HepG2 (cell line): ENCODE measurements around the gene SAE1. TPM values are rescaled to one million over a fixed set of nuclear protein-coding genes. Genes with fewer than 3 reads are reported as not detected.

ENCODE experiments used
- ARID4A ChIP-seq: sonication (generic); formaldehyde crosslinking; IDR thresholded peaks from 2 replicates; pipeline ENCODE4 v1.5.0; 2020; ENCODE audit warnings: mild to moderate bottlenecking, missing genetic modification reagents, borderline replicate concordance
- ASH2L ChIP-seq: fragments of 300-600, 200-600 bp; sonication (generic); IDR thresholded peaks from 2 replicates; pipeline ENCODE4 v1.7.0; 2017; ENCODE audit warnings: low read depth, mild to moderate bottlenecking, moderate library complexity, mixed read lengths, low read length; ENCODE audit not compliant: insufficient read length
- CENPT ChIP-seq: sonication (generic); formaldehyde crosslinking; IDR thresholded peaks from 2 replicates; pipeline ENCODE4 v1.8.0; 2022; ENCODE audit warnings: low read depth, mild to moderate bottlenecking, moderate library complexity, missing genetic modification reagents
- E2F1 ChIP-seq: sonication (generic); formaldehyde crosslinking; IDR thresholded peaks from 2 replicates; pipeline ENCODE4 v1.5.0; 2020; ENCODE audit warnings: missing genetic modification reagents
- ERF ChIP-seq: IDR thresholded peaks from 2 replicates; pipeline ENCODE4 v1.6.1; 2018; ENCODE audit warnings: missing biosample characterization, missing genetic modification reagents
- FOXA1 ChIP-seq, 2 experiments: fragments of 450-650 bp in 1 of 2; sonication (generic) in 1 of 2; formaldehyde crosslinking in 1 of 2; IDR thresholded peaks; 2 replicates each; pipeline versions ENCODE4 v1.4.0 to v1.6.1; 2016 to 2020; ENCODE audit warnings: missing genetic modification reagents in 1 of 2
- KAT2B ChIP-seq: fragments of 150-350 bp; IDR thresholded peaks from 2 replicates; pipeline ENCODE4 v1.6.1; 2014; ENCODE audit warnings: low read depth, low read length, borderline replicate concordance
- KDM3A ChIP-seq: IDR thresholded peaks from 2 replicates; pipeline ENCODE4 v1.6.1; 2018; ENCODE audit warnings: low read depth, missing compliant biosample characterization
- MED1 ChIP-seq: sonication (generic); formaldehyde crosslinking; IDR thresholded peaks from 2 replicates; pipeline ENCODE4 v1.4.0; 2020; ENCODE audit warnings: missing genetic modification reagents
- RAD21 ChIP-seq: fragments of 450-650 bp; formaldehyde crosslinking; IDR thresholded peaks from 2 replicates; pipeline ENCODE4 v1.5.0; 2020; ENCODE audit warnings: mild to moderate bottlenecking
- RFX5 ChIP-seq: IDR thresholded peaks from 2 replicates; pipeline ENCODE4 v1.6.1; 2011; ENCODE audit warnings: low read depth, low read length, improper control_type of control experiment
- SAP130 ChIP-seq: IDR thresholded peaks from 2 replicates; pipeline ENCODE4 v1.6.1; 2016; ENCODE audit warnings: low read depth
- SMAD9 ChIP-seq: sonication (generic); formaldehyde crosslinking; IDR thresholded peaks from 2 replicates; pipeline ENCODE4 v1.5.1; 2020; ENCODE audit warnings: mild to moderate bottlenecking, missing genetic modification reagents
- TEAD2 ChIP-seq: sonication (generic); formaldehyde crosslinking; IDR thresholded peaks from 2 replicates; pipeline ENCODE4 v1.9.0; 2021; ENCODE audit warnings: missing genetic modification reagents
- ZBTB7A ChIP-seq: sonication (generic); formaldehyde crosslinking; IDR thresholded peaks from 2 replicates; pipeline ENCODE4 v1.8.0; 2022; ENCODE audit warnings: mild to moderate bottlenecking, missing genetic modification reagents
- ZFX ChIP-seq: sonication (generic); formaldehyde crosslinking; IDR thresholded peaks from 2 replicates; pipeline ENCODE4 v1.4.0; 2020; ENCODE audit warnings: mild to moderate bottlenecking, low read depth, missing genetic modification reagents, moderate library complexity
- ZKSCAN5 ChIP-seq: sonication (generic); formaldehyde crosslinking; IDR thresholded peaks from 2 replicates; pipeline ENCODE4 v1.5.1; 2020; ENCODE audit warnings: mild to moderate bottlenecking, missing genetic modification reagents
- ZNF510 ChIP-seq: sonication (generic); formaldehyde crosslinking; IDR thresholded peaks from 2 replicates; pipeline ENCODE4 v1.4.0; 2020; ENCODE audit warnings: low read depth, mild to moderate bottlenecking, missing genetic modification reagents
- ZNF772 ChIP-seq: sonication (generic); formaldehyde crosslinking; IDR thresholded peaks from 2 replicates; pipeline ENCODE4 v1.5.0; 2020; ENCODE audit warnings: mild to moderate bottlenecking, missing genetic modification reagents
- ZNF792 ChIP-seq: IDR thresholded peaks from 2 replicates; pipeline ENCODE4 v1.6.1; 2016
- polyA plus RNA-seq, 8 experiments: library from polyadenylated mRNA; depleted of rRNA in 3 of 8; stranded (reverse) in 7 of 8; unstranded in 1 of 8; fragments of >200 nt; fragmentation: Illumina TruSeq in 4 of 8; extraction: Trizol in 4 of 8; gene quantifications; 2 replicates each; pipeline versions ENCODE4 v1.2.1 to v1.2.3, GENCODE V29; 2011 to 2016; ENCODE audit warnings: low read depth in 4 of 8, missing spikeins in 1 of 8, mixed read lengths in 1 of 8; ENCODE audit not compliant: insufficient read depth in 1 of 8
- total RNA-seq, 5 experiments: library from RNA; depleted of rRNA; stranded (reverse); fragments of >200 nt; fragmentation: Illumina TruSeq; extraction: Trizol; gene quantifications; 2 replicates each; pipeline ENCODE4 v1.2.3, GENCODE V29; 2016; ENCODE audit warnings: low read depth in 1 of 5
- TF ChIP-seq, protein P1 (sequence below): sonication (generic); formaldehyde crosslinking; IDR thresholded peaks from 2 replicates; pipeline ENCODE4 v1.4.0; 2020; ENCODE audit warnings: missing genetic modification reagents, mild to moderate bottlenecking, borderline replicate concordance
- TF ChIP-seq, protein P2 (sequence below): sonication (generic); formaldehyde crosslinking; IDR thresholded peaks from 2 replicates; pipeline ENCODE4 v1.4.0; 2020; ENCODE audit warnings: low read depth, mild to moderate bottlenecking, missing genetic modification reagents

SAE1 gene
- total and polyA plus RNA-seq, 2 of the 13 experiments (the other 11 are each of a cell fraction or from before 2014, with no cell fraction given), result 87.6 to 197 TPM

DNA sequence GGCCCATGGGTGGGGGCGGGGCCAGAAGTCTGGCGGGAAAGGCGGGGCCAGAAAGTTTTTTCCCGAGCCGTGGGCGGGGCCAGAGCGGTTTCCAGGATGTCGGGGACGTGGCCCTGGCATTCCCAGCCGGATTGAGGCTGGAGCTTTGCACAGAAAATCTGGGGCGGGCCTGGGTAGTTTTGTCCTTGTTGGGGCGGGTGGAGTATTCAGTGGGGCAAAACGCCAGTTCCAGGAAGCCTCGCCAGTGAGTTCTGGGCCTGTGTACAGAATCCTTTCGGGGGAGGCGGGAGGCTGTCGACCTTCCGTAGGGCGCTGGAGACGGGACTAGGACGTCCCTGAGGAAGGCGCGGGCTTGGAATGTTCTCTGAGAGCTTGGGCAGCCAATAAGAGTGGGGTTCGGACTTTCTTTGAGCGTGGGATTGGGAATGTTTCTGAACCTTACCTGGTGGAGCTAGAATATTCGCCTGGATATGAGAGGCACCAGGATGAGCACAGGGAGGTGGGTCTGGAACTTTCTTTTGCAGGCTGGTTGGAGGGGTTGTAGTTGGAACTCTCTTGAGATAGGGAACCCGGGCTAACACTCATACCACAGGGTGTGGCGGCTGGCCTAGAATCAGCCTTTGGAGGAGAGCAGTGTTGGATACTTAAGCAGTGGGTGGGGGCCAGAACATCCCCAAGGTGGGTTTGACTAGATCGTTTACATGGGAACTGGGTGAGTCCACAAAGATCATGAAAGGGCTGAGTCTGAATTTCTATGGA, 127.0 kb downstream of the SAE1 start (continued):
- 0 out of 2 replicates have a peak, but pooled peaks have one; percentile 45 for TF ChIP-seq E2F1
- TF ChIP-seq, protein P1, sequence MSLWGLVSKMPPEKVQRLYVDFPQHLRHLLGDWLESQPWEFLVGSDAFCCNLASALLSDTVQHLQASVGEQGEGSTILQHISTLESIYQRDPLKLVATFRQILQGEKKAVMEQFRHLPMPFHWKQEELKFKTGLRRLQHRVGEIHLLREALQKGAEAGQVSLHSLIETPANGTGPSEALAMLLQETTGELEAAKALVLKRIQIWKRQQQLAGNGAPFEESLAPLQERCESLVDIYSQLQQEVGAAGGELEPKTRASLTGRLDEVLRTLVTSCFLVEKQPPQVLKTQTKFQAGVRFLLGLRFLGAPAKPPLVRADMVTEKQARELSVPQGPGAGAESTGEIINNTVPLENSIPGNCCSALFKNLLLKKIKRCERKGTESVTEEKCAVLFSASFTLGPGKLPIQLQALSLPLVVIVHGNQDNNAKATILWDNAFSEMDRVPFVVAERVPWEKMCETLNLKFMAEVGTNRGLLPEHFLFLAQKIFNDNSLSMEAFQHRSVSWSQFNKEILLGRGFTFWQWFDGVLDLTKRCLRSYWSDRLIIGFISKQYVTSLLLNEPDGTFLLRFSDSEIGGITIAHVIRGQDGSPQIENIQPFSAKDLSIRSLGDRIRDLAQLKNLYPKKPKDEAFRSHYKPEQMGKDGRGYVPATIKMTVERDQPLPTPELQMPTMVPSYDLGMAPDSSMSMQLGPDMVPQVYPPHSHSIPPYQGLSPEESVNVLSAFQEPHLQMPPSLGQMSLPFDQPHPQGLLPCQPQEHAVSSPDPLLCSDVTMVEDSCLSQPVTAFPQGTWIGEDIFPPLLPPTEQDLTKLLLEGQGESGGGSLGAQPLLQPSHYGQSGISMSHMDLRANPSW, result no peak
- 0 out of 2 replicates have a peak, but pooled peaks have one; percentile 54 for TF ChIP-seq ZNF510
- no peak for TF ChIP-seq SMAD9 (CRISPR knock-in tag)
- TF ChIP-seq ZNF792, result 0 out of 2 replicates have a peak, but pooled peaks have one; percentile 28
- no peak for TF ChIP-seq RAD21 (CRISPR knock-in tag)
- TF ChIP-seq SAP130 (CRISPR knock-in tag), result peak; percentile 74
- TF ChIP-seq ZKSCAN5 (CRISPR knock-in tag), result no peak
- TF ChIP-seq ERF, result peak; percentile 21
- TF ChIP-seq, protein P2, sequence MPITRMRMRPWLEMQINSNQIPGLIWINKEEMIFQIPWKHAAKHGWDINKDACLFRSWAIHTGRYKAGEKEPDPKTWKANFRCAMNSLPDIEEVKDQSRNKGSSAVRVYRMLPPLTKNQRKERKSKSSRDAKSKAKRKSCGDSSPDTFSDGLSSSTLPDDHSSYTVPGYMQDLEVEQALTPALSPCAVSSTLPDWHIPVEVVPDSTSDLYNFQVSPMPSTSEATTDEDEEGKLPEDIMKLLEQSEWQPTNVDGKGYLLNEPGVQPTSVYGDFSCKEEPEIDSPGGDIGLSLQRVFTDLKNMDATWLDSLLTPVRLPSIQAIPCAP (CRISPR knock-in tag), result no peak
- TF ChIP-seq MED1, result peak; percentile 35; the same call in 1 of the 2 replicates
- TF ChIP-seq TEAD2 (CRISPR knock-in tag), result no peak
- peak; percentile 57 for TF ChIP-seq ZFX
- no peak for TF ChIP-seq KAT2B
- peak; percentile 70; the same call in 1 of the 2 replicates for TF ChIP-seq ARID4A (CRISPR knock-in tag)
- peak; percentile 57; the same call in 1 of the 2 replicates for TF ChIP-seq ZNF772
- TF ChIP-seq RFX5, result no peak
- peak; percentile 39 for TF ChIP-seq ASH2L
- TF ChIP-seq KDM3A, result no peak
- TF ChIP-seq CENPT (CRISPR knock-in tag), result no peak
- TF ChIP-seq FOXA1 (IDR thresholded peaks at IDR 0.05), result no peak
- no peak for TF ChIP-seq FOXA1 (CRISPR knock-in tag; IDR thresholded peaks at IDR 0.05)
- TF ChIP-seq ZBTB7A (CRISPR knock-in tag), result no peak
